ENCODE measurements around the gene TAS2R9. TPM values are rescaled to one million over a fixed set of nuclear protein-coding genes. Genes with fewer than 3 reads are reported as not detected.

The TAS2R9 gene, protein sequence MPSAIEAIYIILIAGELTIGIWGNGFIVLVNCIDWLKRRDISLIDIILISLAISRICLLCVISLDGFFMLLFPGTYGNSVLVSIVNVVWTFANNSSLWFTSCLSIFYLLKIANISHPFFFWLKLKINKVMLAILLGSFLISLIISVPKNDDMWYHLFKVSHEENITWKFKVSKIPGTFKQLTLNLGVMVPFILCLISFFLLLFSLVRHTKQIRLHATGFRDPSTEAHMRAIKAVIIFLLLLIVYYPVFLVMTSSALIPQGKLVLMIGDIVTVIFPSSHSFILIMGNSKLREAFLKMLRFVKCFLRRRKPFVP
- total RNA-seq (2014; rRNA removed; shearing (Covaris generic)) = not detected in 2 replicates
- not detected in 2 replicates for total RNA-seq (2022)
- percentile 23 among the genes with signal in this experiment for Bru-seq, nascent RNA
- not detected for BruChase-seq, experiment 1, labeled RNA remaining after a 6-hour chase
- BruChase-seq, experiment 2, labeled RNA remaining after a 2-hour chase = percentile 24 among the genes with signal in this experiment
- long read RNA-seq = 0 reads

GRCh38 chr12:10810068-10810467, at the start of gene TAS2R9:
TSS of gene TAS2R9 (minus strand) at chr12:10810168. CDS start at chr12:10810075, 93 bp downstream.
- Histone ChIP-seq H3K79me2 (ENCODE audit: insufficient read depth, low read depth, low read length) (no peaks in the 10 kb centered on the region), H3K9me3 (ENCODE audit: low read length) (no peaks in the 10 kb centered on the region), H3K36me3 (ENCODE audit: insufficient read depth, low read length) (no peaks in the 10 kb centered on the region), H3K27ac (ENCODE audit: low read depth, low read length, poor library complexity, severe bottlenecking) (no peak within 1 kb of the TSS), H4K20me1 (ENCODE audit: insufficient read depth, low read length) (no peaks in the 10 kb centered on the region), H3K4me1 (ENCODE audit: insufficient read depth, low read length, poor library complexity, severe bottlenecking) (no peaks in the 10 kb centered on the region), H3K4me3 (ENCODE audit: low read depth, low read length, poor library complexity, severe bottlenecking) (no peak within 1 kb of the TSS), H2AFZ (ENCODE audit: low read length) (no peak within 1 kb of the TSS), H3K9me2 (ENCODE audit: insufficient read depth, low read length) (no peaks in the 10 kb centered on the region), H3K4me2 (ENCODE audit: low read length) (no peak within 1 kb of the TSS)
- ChIA-PET CTCF (ENCODE audit: unreplicated experiment) (no interaction called here), POLR2A (interaction anchor here (0.7 kb wide), 1 partner anchor 447 kb away, joined by 3 read pairs; no protein-coding TSS in a partner anchor)
- no peak for TF ChIP-seq EZH2phosphoT487 (IDR thresholded peaks at IDR 0.05; ENCODE audit: borderline replicate concordance, low read depth, low read length)
- TF ChIP-seq, protein P1, sequence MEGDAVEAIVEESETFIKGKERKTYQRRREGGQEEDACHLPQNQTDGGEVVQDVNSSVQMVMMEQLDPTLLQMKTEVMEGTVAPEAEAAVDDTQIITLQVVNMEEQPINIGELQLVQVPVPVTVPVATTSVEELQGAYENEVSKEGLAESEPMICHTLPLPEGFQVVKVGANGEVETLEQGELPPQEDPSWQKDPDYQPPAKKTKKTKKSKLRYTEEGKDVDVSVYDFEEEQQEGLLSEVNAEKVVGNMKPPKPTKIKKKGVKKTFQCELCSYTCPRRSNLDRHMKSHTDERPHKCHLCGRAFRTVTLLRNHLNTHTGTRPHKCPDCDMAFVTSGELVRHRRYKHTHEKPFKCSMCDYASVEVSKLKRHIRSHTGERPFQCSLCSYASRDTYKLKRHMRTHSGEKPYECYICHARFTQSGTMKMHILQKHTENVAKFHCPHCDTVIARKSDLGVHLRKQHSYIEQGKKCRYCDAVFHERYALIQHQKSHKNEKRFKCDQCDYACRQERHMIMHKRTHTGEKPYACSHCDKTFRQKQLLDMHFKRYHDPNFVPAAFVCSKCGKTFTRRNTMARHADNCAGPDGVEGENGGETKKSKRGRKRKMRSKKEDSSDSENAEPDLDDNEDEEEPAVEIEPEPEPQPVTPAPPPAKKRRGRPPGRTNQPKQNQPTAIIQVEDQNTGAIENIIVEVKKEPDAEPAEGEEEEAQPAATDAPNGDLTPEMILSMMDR (conservative IDR thresholded peaks at IDR 0.05; ENCODE audit: low read length) = no peak
- intact Hi-C loops (cut with micrococcal nuclease; ENCODE audit: unreplicated experiment) = no loop called here
- DNase-seq (ENCODE audit: low spot score) = no peak
- no TSS peak for BruUV-seq (replicated peaks)

DNA sequence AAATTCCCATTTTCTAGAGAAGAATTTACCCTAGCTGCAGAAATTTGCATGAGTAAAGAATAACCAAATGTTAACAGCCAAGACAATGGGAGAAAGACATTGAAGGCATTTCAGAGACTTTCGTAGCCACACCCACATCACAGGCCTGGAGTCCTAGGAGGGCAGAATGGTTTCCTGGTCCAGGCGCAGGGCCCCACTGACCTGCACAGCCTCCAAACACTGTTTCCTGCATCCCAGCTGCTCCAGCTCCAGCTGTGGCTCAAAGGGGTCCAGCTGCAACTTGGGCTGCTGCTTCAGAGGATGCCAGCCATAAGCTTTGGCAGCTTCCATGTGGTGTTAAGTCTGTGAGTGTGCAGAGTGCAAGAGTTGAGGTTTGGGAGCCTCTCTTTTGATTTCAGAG, 45.8 kb upstream of the TAS2R9 start:
- Histone ChIP-seq H3K4me2 (ENCODE audit: low read length) (no peak overlapping the region), H3K4me3 (ENCODE audit: low read depth, low read length, poor library complexity, severe bottlenecking) (no peak overlapping the region), H3K9me3 (ENCODE audit: low read length) (no peaks in the 10 kb centered on the region), H3K4me1 (ENCODE audit: insufficient read depth, low read length, poor library complexity, severe bottlenecking) (no peaks in the 10 kb centered on the region), H3K9me2 (ENCODE audit: insufficient read depth, low read length) (no peaks in the 10 kb centered on the region), H2AFZ (ENCODE audit: low read length) (no peak overlapping the region), H4K20me1 (ENCODE audit: insufficient read depth, low read length) (no peaks in the 10 kb centered on the region), H3K36me3 (ENCODE audit: insufficient read depth, low read length) (no peaks in the 10 kb centered on the region), H3K79me2 (ENCODE audit: insufficient read depth, low read depth, low read length) (no peaks in the 10 kb centered on the region), H3K27ac (ENCODE audit: low read depth, low read length, poor library complexity, severe bottlenecking) (no peak overlapping the region)
- TF ChIP-seq EZH2phosphoT487 (IDR thresholded peaks at IDR 0.05; ENCODE audit: borderline replicate concordance, low read depth, low read length) = no peak
- TF ChIP-seq, protein P1 (conservative IDR thresholded peaks at IDR 0.05; ENCODE audit: low read length) = no peak
- intact Hi-C loops (cut with micrococcal nuclease; ENCODE audit: unreplicated experiment) = no loop called here
- no peak for DNase-seq (ENCODE audit: low spot score)
- no TSS peak for BruUV-seq (replicated peaks)
- POLR2A ChIA-PET = interaction anchor here (0.9 kb wide), 1 partner anchor 8 kb away, joined by 4 read pairs; no protein-coding TSS in a partner anchor
- CTCF ChIA-PET (ENCODE audit: unreplicated experiment) = no interaction called here

DNA sequence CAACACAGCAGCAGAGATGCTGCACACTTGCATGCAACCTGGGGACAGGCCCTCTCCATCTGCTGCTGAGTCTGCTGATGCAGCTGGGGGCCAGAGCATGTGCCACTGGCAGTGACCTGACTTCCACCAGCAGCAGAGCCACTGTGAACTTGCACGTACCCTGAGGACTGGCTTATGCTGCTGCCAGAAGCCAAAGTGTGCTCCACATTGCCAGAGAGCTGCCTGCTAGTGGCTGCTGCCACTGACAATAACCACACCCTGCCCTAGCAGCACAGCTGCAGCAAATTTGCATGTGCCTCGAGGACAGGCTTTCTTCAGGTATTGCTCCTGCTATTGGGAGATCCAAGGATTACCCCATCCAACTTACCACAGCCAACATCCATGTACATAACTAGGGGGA, 43.8 kb upstream of the TAS2R9 start:
- CTCF ChIA-PET (ENCODE audit: unreplicated experiment) = no interaction called here
- H3K9me2 ChIP-seq (ENCODE audit: insufficient read depth, low read length) = no peaks in the 10 kb centered on the region
- no peaks in the 10 kb centered on the region for H3K4me1 ChIP-seq (ENCODE audit: insufficient read depth, low read length, poor library complexity, severe bottlenecking)
- H4K20me1 ChIP-seq (ENCODE audit: insufficient read depth, low read length) = no peaks in the 10 kb centered on the region
- no peak overlapping the region for H3K4me2 ChIP-seq (ENCODE audit: low read length)
- no peak for DNase-seq (ENCODE audit: low spot score)
- H3K9me3 ChIP-seq (ENCODE audit: low read length) = no peaks in the 10 kb centered on the region
- no peak overlapping the region for H3K27ac ChIP-seq (ENCODE audit: low read depth, low read length, poor library complexity, severe bottlenecking)
- no peaks in the 10 kb centered on the region for H3K36me3 ChIP-seq (ENCODE audit: insufficient read depth, low read length)
- H3K4me3 ChIP-seq (ENCODE audit: low read depth, low read length, poor library complexity, severe bottlenecking) = no peak overlapping the region
- no TSS peak for BruUV-seq (replicated peaks)
- no peaks in the 10 kb centered on the region for H3K79me2 ChIP-seq (ENCODE audit: insufficient read depth, low read depth, low read length)
- intact Hi-C loops (cut with micrococcal nuclease; ENCODE audit: unreplicated experiment) = no loop called here
- no peak overlapping the region for H2AFZ ChIP-seq (ENCODE audit: low read length)
- POLR2A ChIA-PET = no interaction called here
- TF ChIP-seq EZH2phosphoT487 (IDR thresholded peaks at IDR 0.05; ENCODE audit: borderline replicate concordance, low read depth, low read length) = no peak
- TF ChIP-seq, protein P1 (conservative IDR thresholded peaks at IDR 0.05; ENCODE audit: low read length) = no peak

All from OCI-LY7 (cell line).